Osteoblast (primary cell): ENCODE data around the gene RFK. TPM values are rescaled to one million over a fixed set of nuclear protein-coding genes. Genes with fewer than 3 reads are reported as not detected.
"Not testable (repeated sequence)": the region's sequence is repeated elsewhere in the genome, so short reads cannot be mapped to it uniquely, and the experiment has no call there.

Source experiments
- DNase-seq: peaks from one replicate; pipeline ENCODE4 v3.0.0; 2011; ENCODE audit warnings: low spot score, mixed read lengths; ENCODE audit not compliant: insufficient read length; ENCODE audit errors: missing footprints
- H2AFZ ChIP-seq: 2 replicates; pipeline ENCODE4 v1.6.0; 2011; ENCODE audit warnings: mild to moderate bottlenecking, low read length
- H3K27ac ChIP-seq: 2 replicates; pipeline ENCODE4 v1.5.1; 2011; ENCODE audit warnings: mild to moderate bottlenecking, low read depth, low read length, moderate library complexity
- H3K27me3 ChIP-seq: 2 replicates; pipeline ENCODE4 v1.6.0; 2012; ENCODE audit warnings: mild to moderate bottlenecking, control low read depth, inconsistent platforms, low read length, moderate library complexity; ENCODE audit not compliant: insufficient read depth
- H3K36me3 ChIP-seq: 2 replicates; pipeline ENCODE4 v1.5.1; 2011; ENCODE audit warnings: mild to moderate bottlenecking, low read length, control low read depth, moderate library complexity; ENCODE audit not compliant: insufficient read depth
- H3K4me1 ChIP-seq: 2 replicates; pipeline ENCODE4 v1.5.1; 2011; ENCODE audit warnings: mild to moderate bottlenecking, low read length, control low read depth, moderate library complexity; ENCODE audit not compliant: insufficient read depth
- H3K4me2 ChIP-seq: 2 replicates; pipeline ENCODE4 v1.6.0; 2011; ENCODE audit warnings: mild to moderate bottlenecking, low read length; ENCODE audit not compliant: insufficient read depth
- H3K4me3 ChIP-seq: fragments of 200-600 bp; sonication (generic); 3 replicates; pipeline ENCODE4 v1.5.1; 2012; ENCODE audit warnings: mild to moderate bottlenecking, low read length, inconsistent platforms; ENCODE audit not compliant: insufficient read depth
- H3K79me2 ChIP-seq: 2 replicates; pipeline ENCODE4 v1.6.0; 2012; ENCODE audit warnings: mild to moderate bottlenecking, low read length, control low read depth, inconsistent platforms; ENCODE audit not compliant: insufficient read depth
- H3K9me3 ChIP-seq: 2 replicates; pipeline ENCODE4 v1.5.1; 2011; ENCODE audit warnings: low read depth, low read length, control low read depth
- H4K20me1 ChIP-seq: 2 replicates; pipeline ENCODE4 v1.6.0; 2012; ENCODE audit warnings: mild to moderate bottlenecking, low read length, control low read depth; ENCODE audit not compliant: insufficient read depth
- CTCF ChIP-seq: IDR thresholded peaks from 2 replicates; pipeline ENCODE4 v1.5.1; 2011; ENCODE audit warnings: mild to moderate bottlenecking, low read depth, low read length, moderate library complexity; ENCODE audit errors: extremely low read depth
- total RNA-seq: library from RNA; depleted of rRNA; stranded (reverse); fragments of >200 nt; gene quantifications from 2 replicates; pipeline ENCODE4 v1.2.3, GENCODE V29; 2012

RFK gene
- total RNA-seq, 1 donor, result 25.0 TPM

- Histone ChIP-seq H3K27ac (no peak overlapping the region), H3K36me3 (no peaks in the 10 kb centered on the region), H4K20me1 (no peaks in the 10 kb centered on the region), H3K4me3 (no peak overlapping the region), H3K79me2 (no peaks in the 10 kb centered on the region), H3K4me2 (no peak overlapping the region), H2AFZ (no peak overlapping the region), H3K4me1 (peaks cover 16% of the 10 kb centered on the region), H3K9me3 (no peaks in the 10 kb centered on the region), H3K27me3 (no peaks in the 10 kb centered on the region)
- no peak for DNase-seq
- TF ChIP-seq CTCF, result no peak
Measured at GRCh38 chr9:76438841-76439588, 44.8 kb upstream of the RFK start.

DNA sequence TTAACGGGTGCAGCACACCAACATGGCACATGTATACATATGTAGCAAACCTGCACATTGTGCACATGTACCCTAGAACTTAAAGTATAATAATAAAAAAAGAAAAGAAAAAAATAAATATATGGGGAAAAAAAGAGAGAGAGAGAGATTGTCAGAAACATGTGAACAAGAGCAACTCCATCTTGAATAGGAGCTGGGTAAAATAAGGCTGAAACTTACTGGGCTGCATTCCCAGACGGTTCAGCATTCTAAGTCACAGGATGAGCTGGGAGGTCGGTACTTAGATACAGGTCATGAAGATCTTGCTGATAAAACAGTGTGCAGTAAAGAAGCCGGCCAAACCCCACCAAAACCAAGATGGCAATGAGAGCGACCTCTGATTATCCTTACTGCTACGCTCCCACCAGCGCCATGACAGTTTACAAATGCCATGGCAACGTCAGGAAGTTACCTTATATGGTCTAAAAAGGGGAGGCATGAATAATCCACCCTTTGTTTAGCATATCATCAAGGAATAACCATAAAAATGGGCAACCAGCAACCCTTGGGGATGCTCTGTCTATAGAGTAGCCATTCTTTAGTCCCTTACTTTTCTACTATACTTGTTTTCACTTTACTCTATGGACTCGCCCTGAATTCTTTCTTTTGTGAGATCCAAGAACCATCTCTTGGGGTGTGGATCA is 42.9 kb upstream of the RFK start:
- peaks cover 26% of the 10 kb centered on the region for H3K4me1 ChIP-seq
- H3K4me2 ChIP-seq, H3K27me3 ChIP-seq, H3K36me3 ChIP-seq, H3K9me3 ChIP-seq, H3K27ac ChIP-seq, H2AFZ ChIP-seq, DNase-seq, H4K20me1 ChIP-seq, H3K4me3 ChIP-seq, H3K79me2 ChIP-seq: not testable (repeated sequence)

GRCh38 chr9:76434897-76435296 is 40.7 kb upstream of the RFK start:
- H3K9me3 ChIP-seq, result not testable (repeated sequence)

GRCh38 chr9:76433836-76434235 is 39.6 kb upstream of the RFK start:
- Histone ChIP-seq H3K9me3 (no peaks in the 10 kb centered on the region), H3K4me1 (peaks cover 13% of the 10 kb centered on the region), H3K4me2 (peak overlapping the region; percentile 30), H2AFZ (no peak overlapping the region), H3K36me3 (no peaks in the 10 kb centered on the region), H3K27me3 (no peaks in the 10 kb centered on the region), H3K79me2 (no peaks in the 10 kb centered on the region), H4K20me1 (no peaks in the 10 kb centered on the region), H3K4me3 (no peak overlapping the region), H3K27ac (no peak overlapping the region)
- no peak for TF ChIP-seq CTCF
- DNase-seq, result no peak

More at GRCh38 chr9:76434897-76435296, 40.7 kb upstream of the RFK start:
- not testable (repeated sequence) for H3K4me2 ChIP-seq, H3K27me3 ChIP-seq, H3K79me2 ChIP-seq, H2AFZ ChIP-seq, H4K20me1 ChIP-seq, H3K36me3 ChIP-seq, H3K27ac ChIP-seq, DNase-seq, H3K4me3 ChIP-seq
- H3K4me1 ChIP-seq, result peaks cover 13% of the 10 kb centered on the region

GRCh38 chr9:76433406-76433805 is 39.2 kb upstream of the RFK start:
- peak overlapping the region; percentile 30 for H3K4me2 ChIP-seq
- no peak for DNase-seq
- no peak overlapping the region for H3K27ac ChIP-seq

More at GRCh38 chr9:76433406-76433805, 39.2 kb upstream of the RFK start:
- Histone ChIP-seq H3K4me1 (peaks cover 13% of the 10 kb centered on the region), H3K79me2 (no peaks in the 10 kb centered on the region), H3K4me3 (no peak overlapping the region), H3K27me3 (no peaks in the 10 kb centered on the region), H3K9me3 (no peaks in the 10 kb centered on the region), H2AFZ (peak overlapping the region; percentile 18), H3K36me3 (no peaks in the 10 kb centered on the region), H4K20me1 (no peaks in the 10 kb centered on the region)
- TF ChIP-seq CTCF, result no peak
